Measurements from ENCODE around the gene SYNE3. TPM values are rescaled to one million over a fixed set of nuclear protein-coding genes. Genes with fewer than 3 reads are reported as not detected.

Gene SYNE3
- total and polyA plus RNA-seq, 10 of the 15 experiments (the other 5 are each of a cell fraction or from before 2014, with no cell fraction given), result 1.4 to 44.1 (median 13.4) TPM

GRCh38 chr14:95514131-95515079 lies 2.0 kb downstream of the SYNE3 start:
- DNase-seq (ENCODE audit: low read depth, low spot score), result no peak
- CTCF ChIA-PET, result interaction anchor here (0.7 to 18.0 kb wide), 9 partner anchors 8 to 1970 kb away, joined by 3 to 525 read pairs (median 5); no protein-coding TSS in a partner anchor
- H3K36me3 ChIP-seq (ENCODE audit: control insufficient read depth in 2 of 2, insufficient read depth in 2 of 2, low read length in 1 of 2), result peaks cover 0 to 2% of the 10 kb centered on the region in 2 experiments; a peak in 1 of 4 replicates
- ATAC-seq, result peak; percentile 3; the same call in 2 of the 3 replicates
- BruUV-seq (replicated peaks), result no TSS peak
- H3K9me3 ChIP-seq (replicated peaks; ENCODE audit: control insufficient read depth, insufficient read depth, low read length), result no peaks in the 10 kb centered on the region
- H3K4me1 ChIP-seq (ENCODE audit: control insufficient read depth, insufficient read depth, low read length), result peaks cover 42% of the 10 kb centered on the region
- H3K27ac ChIP-seq (ENCODE audit: control insufficient read depth, insufficient read depth), result peak overlapping the region; percentile 90
- peak overlapping the region; percentile 85 for H3K4me3 ChIP-seq
- no peaks in the 10 kb centered on the region for H4K20me1 ChIP-seq (ENCODE audit: control insufficient read depth, insufficient read depth)
- H3K27me3 ChIP-seq (replicated peaks in 1 of 2; ENCODE audit: control insufficient read depth in 2 of 2, insufficient read depth in 2 of 2, low read length in 1 of 2), result no peaks in the 10 kb centered on the region
- FAIRE-seq, result no peak
- no peak overlapping the region for H2AFZ ChIP-seq (ENCODE audit: control insufficient read depth, low read depth, low read length)
- POLR2A ChIA-PET, result interaction anchor here (0.8 to 11.3 kb wide), 4 partner anchors 12 to 34 kb away, joined by 3 to 276 read pairs (median 6); no protein-coding TSS in a partner anchor
- in situ Hi-C loops (cut with MboI), result loop anchor here (10.0 kb wide), 1 partner anchor 1540 kb away; the partner anchor contains the start of gene ASB2
- 8% methylated on average over 18 of the region's 18 CpGs for WGBS (ENCODE audit: insufficient coverage, insufficient replicate concordance, low lambda C conversion rate, missing lambda C conversion rate)
- SMC1A ChIA-PET (ENCODE audit: uncharacterized antibody, unreplicated experiment), result interaction anchor here (0.7 to 5.1 kb wide), 13 partner anchors 8 to 72 kb away, joined by 3 to 74 read pairs (median 6); partner anchors contain the start of gene GLRX5
- H3K4me2 ChIP-seq (ENCODE audit: control insufficient read depth, insufficient read depth), result peak overlapping the region; percentile 92
- intact Hi-C loops (cut with micrococcal nuclease; ENCODE audit: unreplicated experiment), result no loop called here
- H3K9ac ChIP-seq (ENCODE audit: control insufficient read depth, insufficient read depth, low read length), result peak overlapping the region; percentile 86
- RAD21 ChIA-PET (ENCODE audit: unreplicated experiment), result interaction anchor here (0.6 to 6.6 kb wide), 12 partner anchors 9 to 1433 kb away, joined by 3 to 78 read pairs (median 8); partner anchors contain the start of genes DDX24 and IFI27L1
- H3K79me2 ChIP-seq (ENCODE audit: control insufficient read depth, insufficient read depth, low read length), result peaks cover 59% of the 10 kb centered on the region
- TF ChIP-seq IRF3 (IDR thresholded peaks at IDR 0.05) (no peak), ZBTB11 (CRISPR knock-in tag; IDR thresholded peaks at IDR 0.05) (no peak), BMI1 (IDR thresholded peaks at IDR 0.05; ENCODE audit: borderline replicate concordance) (0 out of 2 replicates have a peak, but pooled peaks have one; percentile 18), MLLT1 (IDR thresholded peaks at IDR 0.05) (0 out of 2 replicates have a peak, but pooled peaks have one; percentile 54), NFXL1 (IDR thresholded peaks at IDR 0.05; ENCODE audit: borderline replicate concordance) (no peak), JUND (IDR thresholded peaks at IDR 0.05; ENCODE audit: low read depth, low read length) (no peak), NR2F1 (conservative IDR thresholded peaks at IDR 0.05) (peak; percentile 66; the same call in 1 of the 2 replicates), TAF1 (IDR thresholded peaks at IDR 0.05; ENCODE audit: borderline replicate concordance, low read depth, low read length) (no peak), DPF2 (IDR thresholded peaks at IDR 0.05) (0 out of 2 replicates have a peak, but pooled peaks have one; percentile 19), IKZF2 (IDR thresholded peaks at IDR 0.05) (peak in 1 of 2 experiments; percentile 24; a peak in 1 of 4 replicates), NR2C2 (IDR thresholded peaks at IDR 0.05; ENCODE audit: borderline replicate concordance, control insufficient read depth, insufficient read length, low read depth) (no peak)

Measured in GM12878 (cell line).